ENCODE measurements around the gene SBSN. TPM values are rescaled to one million over a fixed set of nuclear protein-coding genes. Genes with fewer than 3 reads are reported as not detected.
A peak's percentile ranks its signal among the peaks of the same experiment; 100 is the strongest.

Gene SBSN
- total and polyA plus RNA-seq, 9 of the 15 experiments (the other 6 are each of a cell fraction or from before 2014, with no cell fraction given) = 0.05 TPM; not detected in 8

DNA sequence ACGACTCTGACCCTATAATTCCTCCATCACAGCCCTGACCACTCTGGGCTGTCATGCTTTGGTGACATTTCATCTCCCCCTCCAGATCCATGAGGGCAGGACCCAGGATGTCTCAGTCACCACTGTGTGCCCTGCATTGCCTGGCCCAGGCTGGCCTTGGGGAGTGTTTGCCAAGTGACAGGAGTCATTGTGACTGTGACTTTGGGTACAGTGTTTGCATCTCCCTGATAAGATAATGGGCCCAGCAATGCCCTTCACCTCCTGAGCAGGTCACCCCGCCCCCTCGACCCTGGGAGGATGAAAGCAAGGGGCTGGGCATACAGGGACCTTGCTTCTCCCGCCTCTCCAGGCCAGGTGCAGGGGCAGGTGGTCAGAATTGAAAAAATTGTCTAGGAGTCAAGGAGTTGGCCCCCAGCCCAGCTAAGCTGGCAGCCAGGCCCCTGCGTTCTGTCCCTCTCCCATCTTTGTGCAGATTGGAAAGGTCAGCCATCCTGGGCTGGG, 41.2 kb upstream of the SBSN start:
- DNase-seq (ENCODE audit: extremely low read depth in 1 of 4, low spot score in 3 of 4) (no peak), ATAC-seq (no peak), FAIRE-seq (no peak)
- in situ Hi-C loops (cut with MboI) (no loop called here), intact Hi-C loops (cut with micrococcal nuclease) (no loop called here)
- H3K27ac ChIP-seq (ENCODE audit: extremely low read depth, low read depth, low read length) = no peak overlapping the region
- no peak for TF ChIP-seq IFI16 (CRISPR knock-in tag; IDR thresholded peaks at IDR 0.05)
- no peak for TF ChIP-seq OTX1 (CRISPR knock-in tag; IDR thresholded peaks at IDR 0.05)
- TF ChIP-seq XRCC5 (IDR thresholded peaks at IDR 0.05; ENCODE audit: low read depth, low read length) = no peak
- no peak for TF ChIP-seq PYGO2 (tag; IDR thresholded peaks at IDR 0.05)
- TF ChIP-seq PHF20 (IDR thresholded peaks at IDR 0.05; ENCODE audit: partially characterized antibody) = no peak
- TF ChIP-seq, protein P1, sequence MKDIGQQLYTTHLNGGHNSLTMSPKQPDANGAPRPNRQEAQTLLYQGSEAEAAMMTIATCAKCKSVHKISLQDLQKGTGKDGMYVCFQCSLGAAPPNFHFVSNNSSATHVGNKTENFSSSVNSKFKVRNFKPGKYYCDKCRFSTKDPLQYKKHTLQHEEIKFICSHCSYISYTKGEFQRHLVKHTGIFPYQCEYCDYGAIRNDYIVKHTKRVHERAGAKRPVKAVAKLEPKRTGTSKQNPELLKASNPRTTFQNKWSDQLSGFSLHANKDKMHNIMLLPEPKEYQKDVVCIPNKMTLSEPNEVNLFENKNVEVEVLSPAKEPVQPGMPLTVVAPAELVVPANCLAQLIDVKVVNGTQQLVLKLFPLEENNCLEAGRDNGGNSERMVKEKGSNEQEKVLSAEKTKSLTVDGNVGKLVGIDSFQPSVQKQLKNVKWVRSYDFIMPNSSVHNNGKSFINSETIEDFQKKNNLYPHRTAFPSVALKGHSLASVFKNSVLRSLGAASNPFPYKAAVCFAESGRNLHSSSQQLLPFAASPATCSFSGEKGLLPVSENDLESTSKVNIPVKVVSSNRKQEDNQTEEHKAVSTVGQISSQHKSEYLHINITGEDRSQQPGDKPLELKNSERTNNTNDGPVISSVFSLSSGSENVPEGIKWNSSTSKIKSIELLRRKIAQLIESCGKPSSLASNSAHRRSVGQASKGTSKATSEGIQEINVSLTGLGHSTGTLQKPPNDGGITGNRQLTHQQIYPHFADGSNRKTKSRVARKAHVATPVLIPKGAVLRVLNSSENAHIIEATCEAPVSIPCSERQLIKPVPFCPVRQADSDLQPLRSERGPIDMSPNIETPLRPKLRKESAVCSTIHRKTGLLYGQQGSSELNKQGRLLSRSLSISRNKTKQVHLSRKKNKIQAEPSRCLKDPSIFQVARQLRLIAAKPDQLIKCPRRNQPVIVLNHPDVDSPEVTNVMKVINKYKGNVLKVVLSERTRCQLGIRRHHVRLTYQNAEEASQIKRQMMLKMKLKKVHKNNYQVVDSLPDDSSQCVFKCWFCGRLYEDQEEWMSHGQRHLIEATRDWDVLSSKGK (CRISPR knock-in tag; IDR thresholded peaks at IDR 0.05) = no peak
- no peak for TF ChIP-seq CHD1 (IDR thresholded peaks at IDR 0.05; ENCODE audit: low read length)
- TF ChIP-seq DDX20 (tag; IDR thresholded peaks at IDR 0.05; ENCODE audit: low read depth) = no peak
- no peak for TF ChIP-seq MBD2 (IDR thresholded peaks at IDR 0.05; ENCODE audit: borderline replicate concordance, low read depth)
- TF ChIP-seq MXI1 (IDR thresholded peaks at IDR 0.05; ENCODE audit: low read depth, low read length) = no peak
- no peak for TF ChIP-seq PTBP1 (IDR thresholded peaks at IDR 0.05; ENCODE audit: low read depth, low read length)
- TF ChIP-seq SMAD3 (CRISPR knock-in tag; conservative IDR thresholded peaks at IDR 0.05) = no peak
- TF ChIP-seq RBM15 (IDR thresholded peaks at IDR 0.05; ENCODE audit: insufficient read depth, low read length) = no peak
- no peak for TF ChIP-seq WHSC1 (IDR thresholded peaks at IDR 0.05; ENCODE audit: low read length)
- TF ChIP-seq TAF15 (IDR thresholded peaks at IDR 0.05; ENCODE audit: low read depth, low read length) = no peak
- TF ChIP-seq HDAC3 (IDR thresholded peaks at IDR 0.05; ENCODE audit: borderline replicate concordance, partially characterized antibody) = no peak
- H3K9ac ChIP-seq (ENCODE audit: insufficient read depth in 1 of 2, low read depth in 2 of 2, low read length in 2 of 2) = 0 out of 4 replicates have a peak overlapping the region, but pooled peaks of 1 of the 2 experiments have one; percentile 52
- H4K20me1 ChIP-seq (replicated peaks; ENCODE audit: control insufficient read depth, insufficient read depth, low read length) = no peaks in the 10 kb centered on the region
- no peaks in the 10 kb centered on the region for H3K79me2 ChIP-seq (ENCODE audit: control insufficient read depth, insufficient read depth, low read length)
- WGBS (ENCODE audit: insufficient coverage, low coverage, missing lambda C conversion rate) = 3% methylated on average over 4 of the region's 5 CpGs
- POLR2A ChIA-PET = no interaction called here
- CTCF ChIA-PET (ENCODE audit: low intra/inter-chr PET ratio) = no interaction called here
- no peak overlapping the region for H3K4me2 ChIP-seq (ENCODE audit: insufficient read depth, low read length)
- H3K9me1 ChIP-seq (ENCODE audit: control insufficient read depth, insufficient read depth, low read length) = no peaks in the 10 kb centered on the region
- H3K27me3 ChIP-seq (ENCODE audit: control insufficient read depth in 2 of 2, insufficient read depth in 2 of 2, low read length in 2 of 2) = peaks cover 0 to 38% of the 10 kb centered on the region in 2 experiments; a peak in 2 of 5 replicates
- BruUV-seq (replicated peaks) = no TSS peak
- no peaks in the 10 kb centered on the region for H3K9me3 ChIP-seq (replicated peaks; ENCODE audit: control insufficient read depth, insufficient read depth, low read depth, low read length)
- H3K4me3 ChIP-seq = no peak overlapping the region
- H3K4me1 ChIP-seq (replicated peaks in 1 of 2; ENCODE audit: control insufficient read depth in 2 of 2, insufficient read depth in 2 of 2, low read length in 2 of 2) = no peaks in the 10 kb centered on the region
- no peaks in the 10 kb centered on the region for H3K36me3 ChIP-seq (ENCODE audit: control insufficient read depth, insufficient read depth, low read length)
- H2AFZ ChIP-seq (ENCODE audit: low read depth, low read length) = no peak overlapping the region

Data from K562 (cell line).